ENCODE results near the gene ADD1. TPM values are rescaled to one million over a fixed set of nuclear protein-coding genes. Genes with fewer than 3 reads are reported as not detected.

The ADD1 gene
- total and polyA plus RNA-seq, 4 donors: 62.2 to 142 (median 83.4) TPM

DNA sequence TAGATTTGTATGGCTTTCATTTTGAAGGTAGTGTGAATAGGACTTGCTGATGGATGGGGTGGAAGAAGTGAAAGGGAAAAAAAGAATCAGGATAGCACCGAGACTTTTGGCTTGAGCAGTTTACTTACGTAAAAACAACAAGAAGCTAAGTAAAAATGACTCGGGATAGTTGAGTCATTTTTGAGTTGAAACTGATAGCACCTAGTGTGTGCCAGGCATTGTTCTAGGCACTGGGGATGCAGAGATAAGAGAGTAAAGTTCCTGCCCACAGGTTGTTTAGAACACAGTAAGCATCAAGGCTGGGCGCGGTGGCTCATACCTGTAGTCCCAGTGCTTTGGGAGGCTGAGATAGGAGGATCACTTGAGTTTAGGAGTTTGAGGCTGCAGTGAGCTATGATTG, 34.7 kb downstream of the ADD1 start:
- no peak for DNase-seq (ENCODE audit: low spot score)
- 91% methylated on average over 5 of the region's 5 CpGs for WGBS
- no peaks in the 10 kb centered on the region for H3K9me3 ChIP-seq (ENCODE audit: control insufficient read depth in 4 of 4, low read length in 3 of 4)
- no peak overlapping the region for H3K9ac ChIP-seq (ENCODE audit: low read depth in 1 of 2, low read length in 2 of 2)
- no peaks in the 10 kb centered on the region for H3K27me3 ChIP-seq (ENCODE audit: control insufficient read depth in 4 of 4, insufficient read depth in 4 of 4, low read length in 3 of 4)
- H3K4me3 ChIP-seq (ENCODE audit: low read depth in 1 of 3, low read length in 3 of 3): no peak overlapping the region
- H3K4me1 ChIP-seq (ENCODE audit: control insufficient read depth in 4 of 4, insufficient read depth in 4 of 4, low read length in 3 of 4): peaks cover 0 to 3% (median 2%) of the 10 kb centered on the region in 4 donors
- H3K36me3 ChIP-seq (ENCODE audit: control insufficient read depth in 4 of 4, insufficient read depth in 3 of 4, low read depth in 1 of 4, low read length in 3 of 4): peaks cover 0 to 19% (median 14%) of the 10 kb centered on the region in 4 donors
- TF ChIP-seq NR2F2 (IDR thresholded peaks at IDR 0.05) (no peak), EGR1 (IDR thresholded peaks at IDR 0.05; ENCODE audit: low read depth in 2 of 2) (no peak)
- TF ChIP-seq, protein P1, sequence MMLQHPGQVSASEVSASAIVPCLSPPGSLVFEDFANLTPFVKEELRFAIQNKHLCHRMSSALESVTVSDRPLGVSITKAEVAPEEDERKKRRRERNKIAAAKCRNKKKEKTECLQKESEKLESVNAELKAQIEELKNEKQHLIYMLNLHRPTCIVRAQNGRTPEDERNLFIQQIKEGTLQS (IDR thresholded peaks at IDR 0.05): no peak
- no peak overlapping the region for H3K27ac ChIP-seq (ENCODE audit: low read depth in 1 of 2, low read length in 2 of 2)

DNA sequence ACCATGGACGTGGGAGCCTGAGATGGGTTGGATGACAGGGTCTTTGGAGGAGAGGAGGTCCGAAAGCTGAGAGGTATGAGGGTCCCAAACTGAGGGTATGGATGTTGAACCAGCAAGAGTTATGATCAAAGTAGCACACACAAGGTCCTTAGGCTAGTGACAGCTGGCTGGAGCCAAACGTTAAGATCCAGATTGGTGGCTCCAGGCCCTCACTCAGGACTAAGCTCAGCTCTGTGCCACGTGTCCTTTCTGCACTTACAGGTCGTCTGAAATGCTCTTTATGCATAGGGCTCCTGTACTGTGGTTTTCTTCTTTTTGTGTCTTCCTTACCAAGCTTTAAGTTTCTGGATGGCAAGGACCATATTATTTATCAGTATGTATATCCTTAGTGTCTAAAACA, 35.4 kb downstream of the ADD1 start:
- Histone ChIP-seq H3K27me3 (ENCODE audit: control insufficient read depth in 4 of 4, insufficient read depth in 4 of 4, low read length in 3 of 4) (no peaks in the 10 kb centered on the region), H3K4me1 (ENCODE audit: control insufficient read depth in 4 of 4, insufficient read depth in 4 of 4, low read length in 3 of 4) (peaks cover 0 to 3% (median 0%) of the 10 kb centered on the region in 4 donors), H3K9me3 (ENCODE audit: control insufficient read depth in 4 of 4, low read length in 3 of 4) (no peaks in the 10 kb centered on the region), H3K36me3 (ENCODE audit: control insufficient read depth in 4 of 4, insufficient read depth in 3 of 4, low read depth in 1 of 4, low read length in 3 of 4) (peaks cover 0 to 19% (median 15%) of the 10 kb centered on the region in 4 donors), H3K9ac (ENCODE audit: low read depth in 1 of 2, low read length in 2 of 2) (no peak overlapping the region), H3K4me3 (ENCODE audit: low read depth in 1 of 3, low read length in 3 of 3) (no peak overlapping the region), H3K27ac (ENCODE audit: low read depth in 1 of 2, low read length in 2 of 2) (no peak overlapping the region)
- 86% methylated on average over 5 of the region's 5 CpGs for WGBS
- no peak for DNase-seq (ENCODE audit: low spot score)
- TF ChIP-seq HNF4G (IDR thresholded peaks at IDR 0.05) (no peak), SP1 (IDR thresholded peaks at IDR 0.05) (no peak), YY1 (IDR thresholded peaks at IDR 0.05) (no peak), JUND (IDR thresholded peaks at IDR 0.05) (no peak)
- TF ChIP-seq, protein P1 (IDR thresholded peaks at IDR 0.05): no peak
- TF ChIP-seq, protein P2, sequence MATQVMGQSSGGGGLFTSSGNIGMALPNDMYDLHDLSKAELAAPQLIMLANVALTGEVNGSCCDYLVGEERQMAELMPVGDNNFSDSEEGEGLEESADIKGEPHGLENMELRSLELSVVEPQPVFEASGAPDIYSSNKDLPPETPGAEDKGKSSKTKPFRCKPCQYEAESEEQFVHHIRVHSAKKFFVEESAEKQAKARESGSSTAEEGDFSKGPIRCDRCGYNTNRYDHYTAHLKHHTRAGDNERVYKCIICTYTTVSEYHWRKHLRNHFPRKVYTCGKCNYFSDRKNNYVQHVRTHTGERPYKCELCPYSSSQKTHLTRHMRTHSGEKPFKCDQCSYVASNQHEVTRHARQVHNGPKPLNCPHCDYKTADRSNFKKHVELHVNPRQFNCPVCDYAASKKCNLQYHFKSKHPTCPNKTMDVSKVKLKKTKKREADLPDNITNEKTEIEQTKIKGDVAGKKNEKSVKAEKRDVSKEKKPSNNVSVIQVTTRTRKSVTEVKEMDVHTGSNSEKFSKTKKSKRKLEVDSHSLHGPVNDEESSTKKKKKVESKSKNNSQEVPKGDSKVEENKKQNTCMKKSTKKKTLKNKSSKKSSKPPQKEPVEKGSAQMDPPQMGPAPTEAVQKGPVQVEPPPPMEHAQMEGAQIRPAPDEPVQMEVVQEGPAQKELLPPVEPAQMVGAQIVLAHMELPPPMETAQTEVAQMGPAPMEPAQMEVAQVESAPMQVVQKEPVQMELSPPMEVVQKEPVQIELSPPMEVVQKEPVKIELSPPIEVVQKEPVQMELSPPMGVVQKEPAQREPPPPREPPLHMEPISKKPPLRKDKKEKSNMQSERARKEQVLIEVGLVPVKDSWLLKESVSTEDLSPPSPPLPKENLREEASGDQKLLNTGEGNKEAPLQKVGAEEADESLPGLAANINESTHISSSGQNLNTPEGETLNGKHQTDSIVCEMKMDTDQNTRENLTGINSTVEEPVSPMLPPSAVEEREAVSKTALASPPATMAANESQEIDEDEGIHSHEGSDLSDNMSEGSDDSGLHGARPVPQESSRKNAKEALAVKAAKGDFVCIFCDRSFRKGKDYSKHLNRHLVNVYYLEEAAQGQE (IDR thresholded peaks at IDR 0.05): no peak
- TF ChIP-seq, protein P3, sequence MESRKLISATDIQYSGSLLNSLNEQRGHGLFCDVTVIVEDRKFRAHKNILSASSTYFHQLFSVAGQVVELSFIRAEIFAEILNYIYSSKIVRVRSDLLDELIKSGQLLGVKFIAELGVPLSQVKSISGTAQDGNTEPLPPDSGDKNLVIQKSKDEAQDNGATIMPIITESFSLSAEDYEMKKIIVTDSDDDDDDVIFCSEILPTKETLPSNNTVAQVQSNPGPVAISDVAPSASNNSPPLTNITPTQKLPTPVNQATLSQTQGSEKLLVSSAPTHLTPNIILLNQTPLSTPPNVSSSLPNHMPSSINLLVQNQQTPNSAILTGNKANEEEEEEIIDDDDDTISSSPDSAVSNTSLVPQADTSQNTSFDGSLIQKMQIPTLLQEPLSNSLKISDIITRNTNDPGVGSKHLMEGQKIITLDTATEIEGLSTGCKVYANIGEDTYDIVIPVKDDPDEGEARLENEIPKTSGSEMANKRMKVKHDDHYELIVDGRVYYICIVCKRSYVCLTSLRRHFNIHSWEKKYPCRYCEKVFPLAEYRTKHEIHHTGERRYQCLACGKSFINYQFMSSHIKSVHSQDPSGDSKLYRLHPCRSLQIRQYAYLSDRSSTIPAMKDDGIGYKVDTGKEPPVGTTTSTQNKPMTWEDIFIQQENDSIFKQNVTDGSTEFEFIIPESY (IDR thresholded peaks at IDR 0.05): no peak

DNA sequence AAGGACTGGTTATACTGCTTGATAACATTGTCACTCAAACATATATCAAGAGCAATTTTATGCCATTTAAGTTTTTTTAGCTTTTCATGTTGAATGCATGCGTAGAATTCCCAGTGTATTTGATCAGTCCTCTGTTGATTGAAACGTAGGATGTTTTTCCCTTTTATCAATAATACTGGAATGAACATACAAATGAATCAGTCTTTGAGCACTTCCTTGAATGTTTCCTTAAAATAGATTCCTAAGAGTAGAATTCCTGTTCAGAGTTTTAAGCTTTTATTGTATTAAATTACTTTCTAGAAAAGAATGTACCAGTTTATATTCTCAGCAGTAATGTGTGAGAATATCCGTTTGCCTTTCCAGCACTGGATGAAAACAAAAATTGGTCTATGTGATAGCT, 37.8 kb downstream of the ADD1 start:
- Histone ChIP-seq H3K27me3 (ENCODE audit: control insufficient read depth in 4 of 4, insufficient read depth in 4 of 4, low read length in 3 of 4) (no peaks in the 10 kb centered on the region), H3K9ac (ENCODE audit: low read depth in 1 of 2, low read length in 2 of 2) (no peak overlapping the region), H3K36me3 (ENCODE audit: control insufficient read depth in 4 of 4, insufficient read depth in 3 of 4, low read depth in 1 of 4, low read length in 3 of 4) (peaks cover 3 to 38% (median 28%) of the 10 kb centered on the region in 4 donors), H3K9me3 (ENCODE audit: control insufficient read depth in 4 of 4, low read length in 3 of 4) (no peaks in the 10 kb centered on the region), H3K4me1 (ENCODE audit: control insufficient read depth in 4 of 4, insufficient read depth in 4 of 4, low read length in 3 of 4) (no peaks in the 10 kb centered on the region), H3K27ac (ENCODE audit: low read depth in 1 of 2, low read length in 2 of 2) (no peak overlapping the region), H3K4me3 (ENCODE audit: low read depth in 1 of 3, low read length in 3 of 3) (no peak overlapping the region)
- no peak for DNase-seq (ENCODE audit: low spot score)
- WGBS: 90% methylated on average over 3 of the region's 3 CpGs
- no peak for TF ChIP-seq GABPA (IDR thresholded peaks at IDR 0.05 in 1 of 2, conservative IDR thresholded peaks at IDR 0.05 in 1 of 2)
- TF ChIP-seq, protein P4, sequence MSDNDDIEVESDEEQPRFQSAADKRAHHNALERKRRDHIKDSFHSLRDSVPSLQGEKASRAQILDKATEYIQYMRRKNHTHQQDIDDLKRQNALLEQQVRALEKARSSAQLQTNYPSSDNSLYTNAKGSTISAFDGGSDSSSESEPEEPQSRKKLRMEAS (IDR thresholded peaks at IDR 0.05): no peak
- TF ChIP-seq EGR1 (IDR thresholded peaks at IDR 0.05; ENCODE audit: low read depth in 2 of 2): no peak
- TF ChIP-seq YY1 (IDR thresholded peaks at IDR 0.05): no peak
- TF ChIP-seq FOXA2 (IDR thresholded peaks at IDR 0.05): no peak
- no peak for TF ChIP-seq RXRA (IDR thresholded peaks at IDR 0.05)
- no peak for TF ChIP-seq TAF1 (conservative IDR thresholded peaks at IDR 0.05)
- no peak for TF ChIP-seq JUND (IDR thresholded peaks at IDR 0.05)
- TF ChIP-seq, protein P5, sequence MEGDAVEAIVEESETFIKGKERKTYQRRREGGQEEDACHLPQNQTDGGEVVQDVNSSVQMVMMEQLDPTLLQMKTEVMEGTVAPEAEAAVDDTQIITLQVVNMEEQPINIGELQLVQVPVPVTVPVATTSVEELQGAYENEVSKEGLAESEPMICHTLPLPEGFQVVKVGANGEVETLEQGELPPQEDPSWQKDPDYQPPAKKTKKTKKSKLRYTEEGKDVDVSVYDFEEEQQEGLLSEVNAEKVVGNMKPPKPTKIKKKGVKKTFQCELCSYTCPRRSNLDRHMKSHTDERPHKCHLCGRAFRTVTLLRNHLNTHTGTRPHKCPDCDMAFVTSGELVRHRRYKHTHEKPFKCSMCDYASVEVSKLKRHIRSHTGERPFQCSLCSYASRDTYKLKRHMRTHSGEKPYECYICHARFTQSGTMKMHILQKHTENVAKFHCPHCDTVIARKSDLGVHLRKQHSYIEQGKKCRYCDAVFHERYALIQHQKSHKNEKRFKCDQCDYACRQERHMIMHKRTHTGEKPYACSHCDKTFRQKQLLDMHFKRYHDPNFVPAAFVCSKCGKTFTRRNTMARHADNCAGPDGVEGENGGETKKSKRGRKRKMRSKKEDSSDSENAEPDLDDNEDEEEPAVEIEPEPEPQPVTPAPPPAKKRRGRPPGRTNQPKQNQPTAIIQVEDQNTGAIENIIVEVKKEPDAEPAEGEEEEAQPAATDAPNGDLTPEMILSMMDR (IDR thresholded peaks at IDR 0.05; ENCODE audit: low read depth, low read length, missing input control): no peak
- TF ChIP-seq, protein P3 (IDR thresholded peaks at IDR 0.05): no peak
- no peak for TF ChIP-seq HNF4G (IDR thresholded peaks at IDR 0.05)
- TF ChIP-seq FOXA1 (IDR thresholded peaks at IDR 0.05): no peak
- no peak for TF ChIP-seq NR2F2 (IDR thresholded peaks at IDR 0.05)
- TF ChIP-seq RAD21 (IDR thresholded peaks at IDR 0.05): no peak
- no peak for TF ChIP-seq HNF4A (conservative IDR thresholded peaks at IDR 0.05)
